Activated naive CD4-positive, alpha-beta T cell treated with anti-CD3 and anti-CD28 coated beads, Interleukin-2, amount 50 U/mL, for 24 hours (primary cell): ENCODE results near the gene SLC6A7.
"Not testable (repeated sequence)": the region's sequence is repeated elsewhere in the genome, so short reads cannot be mapped to it uniquely, and the experiment has no call there.

Experiments used
- H3K27ac Mint-ChIP-seq: one replicate; pipeline ENCODE4 v1.8.0; 2021; ENCODE audit warnings: mild to moderate bottlenecking, mixed read lengths
- H3K27me3 Mint-ChIP-seq: one replicate; pipeline ENCODE4 v1.8.0; 2021; ENCODE audit warnings: mixed read lengths
- H3K36me3 Mint-ChIP-seq: one replicate; pipeline ENCODE4 v1.8.0; 2021; ENCODE audit warnings: mixed read lengths
- H3K4me1 Mint-ChIP-seq: one replicate; pipeline ENCODE4 v1.8.0; 2021; ENCODE audit warnings: mixed read lengths
- H3K4me3 Mint-ChIP-seq: one replicate; pipeline ENCODE4 v1.8.0; 2021; ENCODE audit warnings: mild to moderate bottlenecking, mixed read lengths
- H3K9me3 Mint-ChIP-seq: one replicate; pipeline ENCODE4 v1.8.0; 2021; ENCODE audit warnings: mixed read lengths

SLC6A7 gene

GRCh38 chr5:150229571-150229970, 39.7 kb downstream of the SLC6A7 start:
- H3K27ac Mint-ChIP-seq = no peak overlapping the region
- H3K4me1 Mint-ChIP-seq = no peaks in the 10 kb centered on the region
- H3K9me3 Mint-ChIP-seq = no peaks in the 10 kb centered on the region
- H3K4me3 Mint-ChIP-seq = no peak overlapping the region
- H3K27me3 Mint-ChIP-seq = no peaks in the 10 kb centered on the region
- H3K36me3 Mint-ChIP-seq = no peaks in the 10 kb centered on the region

- Mint-ChIP-seq H3K36me3 (no peaks in the 10 kb centered on the region), H3K27ac (no peak overlapping the region)
These were observed 41.0 kb downstream of the SLC6A7 start for GRCh38 chr5:150230842-150231241.

GRCh38 chr5:150233706-150234105, 43.8 kb downstream of the SLC6A7 start:
- not testable (repeated sequence) for H3K36me3 Mint-ChIP-seq, H3K27ac Mint-ChIP-seq, H3K27me3 Mint-ChIP-seq, H3K4me3 Mint-ChIP-seq, H3K9me3 Mint-ChIP-seq, H3K4me1 Mint-ChIP-seq

More at GRCh38 chr5:150230842-150231241, 41.0 kb downstream of the SLC6A7 start:
- Mint-ChIP-seq H3K4me1 (no peaks in the 10 kb centered on the region), H3K9me3 (no peaks in the 10 kb centered on the region), H3K27me3 (no peaks in the 10 kb centered on the region), H3K4me3 (no peak overlapping the region)

GRCh38 chr5:150234576-150235499, 45.0 kb downstream of the SLC6A7 start:
- no peak overlapping the region for H3K4me3 Mint-ChIP-seq
- H3K27ac Mint-ChIP-seq = no peak overlapping the region
- no peaks in the 10 kb centered on the region for H3K27me3 Mint-ChIP-seq
- H3K36me3 Mint-ChIP-seq = no peaks in the 10 kb centered on the region
- no peaks in the 10 kb centered on the region for H3K4me1 Mint-ChIP-seq
- H3K9me3 Mint-ChIP-seq = no peaks in the 10 kb centered on the region

GRCh38 chr5:150235500-150235854, 45.6 kb downstream of the SLC6A7 start:
- Mint-ChIP-seq H3K27ac (no peak overlapping the region), H3K4me3 (no peak overlapping the region), H3K9me3 (no peaks in the 10 kb centered on the region), H3K36me3 (no peaks in the 10 kb centered on the region), H3K4me1 (no peaks in the 10 kb centered on the region), H3K27me3 (no peaks in the 10 kb centered on the region)

- Mint-ChIP-seq H3K27ac (no peak overlapping the region), H3K4me3 (no peak overlapping the region), H3K27me3 (no peaks in the 10 kb centered on the region), H3K36me3 (no peaks in the 10 kb centered on the region), H3K4me1 (no peaks in the 10 kb centered on the region), H3K9me3 (no peaks in the 10 kb centered on the region)
These were observed 46.5 kb downstream of the SLC6A7 start for GRCh38 chr5:150236313-150236712.

GRCh38 chr5:150236981-150237754, 47.3 kb downstream of the SLC6A7 start:
- no peak overlapping the region for H3K27ac Mint-ChIP-seq
- no peaks in the 10 kb centered on the region for H3K9me3 Mint-ChIP-seq
- no peaks in the 10 kb centered on the region for H3K27me3 Mint-ChIP-seq
- no peaks in the 10 kb centered on the region for H3K4me1 Mint-ChIP-seq
- H3K36me3 Mint-ChIP-seq = no peaks in the 10 kb centered on the region
- H3K4me3 Mint-ChIP-seq = no peak overlapping the region

GRCh38 chr5:150238646-150239045, 48.8 kb downstream of the SLC6A7 start:
- Mint-ChIP-seq H3K4me1 (no peaks in the 10 kb centered on the region), H3K36me3 (no peaks in the 10 kb centered on the region), H3K27me3 (no peaks in the 10 kb centered on the region), H3K27ac (no peak overlapping the region), H3K9me3 (no peaks in the 10 kb centered on the region), H3K4me3 (no peak overlapping the region)

GRCh38 chr5:150239099-150239793, 49.4 kb downstream of the SLC6A7 start:
- no peaks in the 10 kb centered on the region for H3K9me3 Mint-ChIP-seq
- no peak overlapping the region for H3K4me3 Mint-ChIP-seq
- H3K4me1 Mint-ChIP-seq = no peaks in the 10 kb centered on the region
- H3K27ac Mint-ChIP-seq = no peak overlapping the region
- no peaks in the 10 kb centered on the region for H3K36me3 Mint-ChIP-seq
- no peaks in the 10 kb centered on the region for H3K27me3 Mint-ChIP-seq

GRCh38 chr5:150239794-150240122, 49.9 kb downstream of the SLC6A7 start:
- no peaks in the 10 kb centered on the region for H3K4me1 Mint-ChIP-seq
- no peaks in the 10 kb centered on the region for H3K9me3 Mint-ChIP-seq

GRCh38 chr5:150241298-150242160, 51.7 kb downstream of the SLC6A7 start:
- H3K36me3 Mint-ChIP-seq = no peaks in the 10 kb centered on the region
- H3K4me3 Mint-ChIP-seq = no peak overlapping the region
- H3K27me3 Mint-ChIP-seq = no peaks in the 10 kb centered on the region
- H3K27ac Mint-ChIP-seq = no peak overlapping the region
- H3K9me3 Mint-ChIP-seq = no peaks in the 10 kb centered on the region
- no peaks in the 10 kb centered on the region for H3K4me1 Mint-ChIP-seq

More at GRCh38 chr5:150239794-150240122, 49.9 kb downstream of the SLC6A7 start:
- Mint-ChIP-seq H3K36me3 (no peaks in the 10 kb centered on the region), H3K4me3 (no peak overlapping the region), H3K27me3 (no peaks in the 10 kb centered on the region), H3K27ac (no peak overlapping the region)

GRCh38 chr5:150242251-150242894, 52.5 kb downstream of the SLC6A7 start:
- no peaks in the 10 kb centered on the region for H3K4me1 Mint-ChIP-seq
- H3K9me3 Mint-ChIP-seq = no peaks in the 10 kb centered on the region
- H3K36me3 Mint-ChIP-seq = no peaks in the 10 kb centered on the region
- no peak overlapping the region for H3K4me3 Mint-ChIP-seq
- no peak overlapping the region for H3K27ac Mint-ChIP-seq
- H3K27me3 Mint-ChIP-seq = no peaks in the 10 kb centered on the region

GRCh38 chr5:150243590-150243989, 53.7 kb downstream of the SLC6A7 start:
- H3K4me3 Mint-ChIP-seq = no peak overlapping the region
- no peaks in the 10 kb centered on the region for H3K4me1 Mint-ChIP-seq
- no peaks in the 10 kb centered on the region for H3K27me3 Mint-ChIP-seq
- no peak overlapping the region for H3K27ac Mint-ChIP-seq
- no peaks in the 10 kb centered on the region for H3K36me3 Mint-ChIP-seq
- H3K9me3 Mint-ChIP-seq = no peaks in the 10 kb centered on the region

GRCh38 chr5:150244209-150244608, 54.3 kb downstream of the SLC6A7 start:
- Mint-ChIP-seq H3K9me3 (no peaks in the 10 kb centered on the region), H3K4me1 (no peaks in the 10 kb centered on the region), H3K36me3 (no peaks in the 10 kb centered on the region), H3K27ac (no peak overlapping the region), H3K27me3 (no peaks in the 10 kb centered on the region), H3K4me3 (no peak overlapping the region)
